ENCODE results near the gene EXOSC5. TPM values are rescaled to one million over a fixed set of nuclear protein-coding genes. Genes with fewer than 3 reads are reported as not detected.
"Not testable (repeated sequence)": the region's sequence is repeated elsewhere in the genome, so short reads cannot be mapped to it uniquely, and the experiment has no call there.

Gene EXOSC5
- total RNA-seq, 2 donors from 2014 or later = 4.3 to 22.8 TPM

GRCh38 chr19:41352609-41353465 lies 44.3 kb downstream of the EXOSC5 start:
- peak; percentile 18 for ATAC-seq
- H3K27me3 ChIP-seq = no peaks in the 10 kb centered on the region
- intact Hi-C loops (cut with DNase I) = no loop called here
- H3K27ac ChIP-seq = peak overlapping the region in 3 of 4 donors; percentile 28 to 79 (median 59)
- 0 to 1% methylated on average over 14 to 40 of the region's 71 CpGs for WGBS, 2 donors
- no peaks in the 10 kb centered on the region for H3K9me3 ChIP-seq
- TF ChIP-seq POLR2A (IDR thresholded peaks at IDR 0.05) (no peak), CTCF (IDR thresholded peaks at IDR 0.05) (peak in 5 of 7 experiments; percentile 19 to 33 (median 27))
- no peaks in the 10 kb centered on the region for H3K36me3 ChIP-seq (replicated peaks in 1 of 2; ENCODE audit: insufficient read depth in 1 of 2, low read depth in 2 of 2)
- H3K4me1 ChIP-seq = peaks cover 41% of the 10 kb centered on the region
- peak; percentile 53 to 65 (median 58) for DNase-seq
- H3K4me3 ChIP-seq = peak overlapping the region; percentile 24 to 60

- WGBS, 2 donors = 1% methylated on average over 11 to 12 of the region's 12 CpGs
- H3K27ac ChIP-seq = peak overlapping the region in 1 of 4 donors; percentile 79
- peak overlapping the region; percentile 24 to 60 for H3K4me3 ChIP-seq
- DNase-seq (no peak), ATAC-seq (no peak)
- no peaks in the 10 kb centered on the region for H3K27me3 ChIP-seq
- no peaks in the 10 kb centered on the region for H3K9me3 ChIP-seq
- no peaks in the 10 kb centered on the region for H3K36me3 ChIP-seq (replicated peaks in 1 of 2; ENCODE audit: insufficient read depth in 1 of 2, low read depth in 2 of 2)
- TF ChIP-seq CTCF (IDR thresholded peaks at IDR 0.05) (no peak), POLR2A (IDR thresholded peaks at IDR 0.05) (no peak)
- peaks cover 41% of the 10 kb centered on the region for H3K4me1 ChIP-seq
- intact Hi-C loops (cut with DNase I) = no loop called here
Measured at GRCh38 chr19:41352279-41352608, 44.9 kb downstream of the EXOSC5 start.

- WGBS, 2 donors = 1 to 2% methylated on average over 30 to 58 of the region's 58 CpGs
- TF ChIP-seq CTCF (IDR thresholded peaks at IDR 0.05) (no peak), POLR2A (IDR thresholded peaks at IDR 0.05) (peak in 1 of 3 donors; percentile 61)
- Histone ChIP-seq H3K4me1 (peaks cover 41% of the 10 kb centered on the region), H3K36me3 (replicated peaks in 1 of 2; ENCODE audit: insufficient read depth in 1 of 2, low read depth in 2 of 2) (no peaks in the 10 kb centered on the region), H3K4me3 (peak overlapping the region; percentile 24 to 60), H3K9me3 (no peaks in the 10 kb centered on the region), H3K27me3 (no peaks in the 10 kb centered on the region), H3K27ac (peak overlapping the region in 1 of 4 donors; percentile 79)
- DNase-seq = peak in 3 of 4 donors; percentile 40 to 63 (median 55)
- intact Hi-C loops (cut with DNase I) = no loop called here
- ATAC-seq = peak; percentile 33
Measured at GRCh38 chr19:41351339-41352245, 45.6 kb downstream of the EXOSC5 start.

- Histone ChIP-seq H3K36me3 (replicated peaks in 1 of 2; ENCODE audit: insufficient read depth in 1 of 2, low read depth in 2 of 2) (no peaks in the 10 kb centered on the region), H3K27me3 (no peaks in the 10 kb centered on the region), H3K4me1 (peaks cover 41% of the 10 kb centered on the region), H3K27ac (peak overlapping the region in 1 of 4 donors; percentile 2), H3K9me3 (no peaks in the 10 kb centered on the region), H3K4me3 (peak overlapping the region in 1 of 2 donors; percentile 60)
- TF ChIP-seq POLR2A (IDR thresholded peaks at IDR 0.05) (no peak), CTCF (IDR thresholded peaks at IDR 0.05) (no peak)
- DNase-seq (no peak), ATAC-seq (no peak)
- 17 to 21% methylated on average over 21 to 22 of the region's 22 CpGs for WGBS, 2 donors
- intact Hi-C loops (cut with DNase I) = no loop called here
Measured at GRCh38 chr19:41350735-41351338, 46.3 kb downstream of the EXOSC5 start.

GRCh38 chr19:41346916-41347315 lies 50.2 kb downstream of the EXOSC5 start:
- H3K27me3 ChIP-seq; H3K36me3 ChIP-seq (replicated peaks in 1 of 2; ENCODE audit: insufficient read depth in 1 of 2, low read depth in 2 of 2); intact Hi-C loops (cut with DNase I); H3K9me3 ChIP-seq; H3K4me3 ChIP-seq; ATAC-seq; DNase-seq; H3K27ac ChIP-seq: not testable (repeated sequence)
- 94 to 98% methylated on average over 7 to 9 of the region's 9 CpGs for WGBS, 2 donors
- peaks cover 16% of the 10 kb centered on the region for H3K4me1 ChIP-seq

All from body of pancreas (tissue), 4 donors.